C4-2B (cell line): Measurements from ENCODE around the gene AEBP1.

Experiments
- ZFX ChIP-seq: fragments of 450-650 bp; IDR thresholded peaks from 2 replicates; pipeline ENCODE4 v1.6.1; 2017
- TF ChIP-seq, protein P1 (sequence below): fragments of 450-650 bp; conservative IDR thresholded peaks from 2 replicates; pipeline ENCODE4 v1.5.1; 2017; ENCODE audit warnings: mild to moderate bottlenecking

DNA sequence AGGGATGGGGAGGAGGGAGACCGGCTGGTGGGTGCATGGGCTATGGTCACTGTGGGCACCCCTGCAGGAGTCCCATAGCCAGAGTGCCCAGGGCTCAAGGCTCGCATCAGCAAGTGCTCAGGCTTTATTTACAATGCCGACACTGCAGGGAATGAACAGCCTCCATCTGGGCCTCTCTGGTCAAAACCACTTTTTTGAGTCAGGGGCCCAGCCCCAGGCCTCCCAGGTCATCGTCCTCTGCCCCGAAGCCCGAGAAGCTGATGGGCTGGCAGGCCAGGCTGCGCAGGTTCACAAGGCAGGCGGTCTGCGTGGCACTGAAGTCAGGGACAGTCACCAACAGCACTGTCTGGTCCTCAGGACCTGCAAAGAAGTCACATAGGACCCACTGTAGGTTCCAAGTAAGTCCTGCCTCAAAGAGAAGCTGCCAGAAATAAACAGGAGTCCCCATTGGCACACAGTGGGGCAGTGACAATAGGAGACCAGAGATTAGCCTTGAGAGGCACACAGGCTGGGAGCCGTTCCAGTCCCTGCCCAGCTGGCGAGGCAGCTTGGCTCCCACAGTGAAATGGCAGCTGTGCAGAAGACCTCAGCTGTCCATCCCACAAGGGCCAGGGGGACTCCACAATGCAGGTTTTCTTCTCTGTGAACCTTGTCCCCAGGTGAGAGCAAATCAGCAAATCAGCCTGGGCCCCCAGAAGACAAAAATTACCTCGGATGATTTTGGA is 10.6 kb downstream of the AEBP1 start:
- TF ChIP-seq, protein P1, sequence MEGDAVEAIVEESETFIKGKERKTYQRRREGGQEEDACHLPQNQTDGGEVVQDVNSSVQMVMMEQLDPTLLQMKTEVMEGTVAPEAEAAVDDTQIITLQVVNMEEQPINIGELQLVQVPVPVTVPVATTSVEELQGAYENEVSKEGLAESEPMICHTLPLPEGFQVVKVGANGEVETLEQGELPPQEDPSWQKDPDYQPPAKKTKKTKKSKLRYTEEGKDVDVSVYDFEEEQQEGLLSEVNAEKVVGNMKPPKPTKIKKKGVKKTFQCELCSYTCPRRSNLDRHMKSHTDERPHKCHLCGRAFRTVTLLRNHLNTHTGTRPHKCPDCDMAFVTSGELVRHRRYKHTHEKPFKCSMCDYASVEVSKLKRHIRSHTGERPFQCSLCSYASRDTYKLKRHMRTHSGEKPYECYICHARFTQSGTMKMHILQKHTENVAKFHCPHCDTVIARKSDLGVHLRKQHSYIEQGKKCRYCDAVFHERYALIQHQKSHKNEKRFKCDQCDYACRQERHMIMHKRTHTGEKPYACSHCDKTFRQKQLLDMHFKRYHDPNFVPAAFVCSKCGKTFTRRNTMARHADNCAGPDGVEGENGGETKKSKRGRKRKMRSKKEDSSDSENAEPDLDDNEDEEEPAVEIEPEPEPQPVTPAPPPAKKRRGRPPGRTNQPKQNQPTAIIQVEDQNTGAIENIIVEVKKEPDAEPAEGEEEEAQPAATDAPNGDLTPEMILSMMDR: no peak
- TF ChIP-seq ZFX: no peak
